ENCODE data around the gene ANKEF1. TPM values are rescaled to one million over a fixed set of nuclear protein-coding genes. Genes with fewer than 3 reads are reported as not detected.

The ANKEF1 gene
- total RNA-seq, result 1 to 10 TPM; 6.5 to 6.9 TPM

GRCh38 chr20:10034717-10035571, at the start of gene ANKEF1:
TSS of gene ANKEF1 (plus strand) at chr20:10034987. CDS start at chr20:10038302, 3,315 bp downstream.

Other genes with a start within 250 kb of the ANKEF1 start
- not detected for gene PAK5, start 195.9 kb upstream of the ANKEF1 start, total RNA-seq
- not detected for gene SNAP25, start 183.8 kb downstream of the ANKEF1 start, total RNA-seq